Measurements from ENCODE around the gene TTC39A.

TTC39A gene

DNA sequence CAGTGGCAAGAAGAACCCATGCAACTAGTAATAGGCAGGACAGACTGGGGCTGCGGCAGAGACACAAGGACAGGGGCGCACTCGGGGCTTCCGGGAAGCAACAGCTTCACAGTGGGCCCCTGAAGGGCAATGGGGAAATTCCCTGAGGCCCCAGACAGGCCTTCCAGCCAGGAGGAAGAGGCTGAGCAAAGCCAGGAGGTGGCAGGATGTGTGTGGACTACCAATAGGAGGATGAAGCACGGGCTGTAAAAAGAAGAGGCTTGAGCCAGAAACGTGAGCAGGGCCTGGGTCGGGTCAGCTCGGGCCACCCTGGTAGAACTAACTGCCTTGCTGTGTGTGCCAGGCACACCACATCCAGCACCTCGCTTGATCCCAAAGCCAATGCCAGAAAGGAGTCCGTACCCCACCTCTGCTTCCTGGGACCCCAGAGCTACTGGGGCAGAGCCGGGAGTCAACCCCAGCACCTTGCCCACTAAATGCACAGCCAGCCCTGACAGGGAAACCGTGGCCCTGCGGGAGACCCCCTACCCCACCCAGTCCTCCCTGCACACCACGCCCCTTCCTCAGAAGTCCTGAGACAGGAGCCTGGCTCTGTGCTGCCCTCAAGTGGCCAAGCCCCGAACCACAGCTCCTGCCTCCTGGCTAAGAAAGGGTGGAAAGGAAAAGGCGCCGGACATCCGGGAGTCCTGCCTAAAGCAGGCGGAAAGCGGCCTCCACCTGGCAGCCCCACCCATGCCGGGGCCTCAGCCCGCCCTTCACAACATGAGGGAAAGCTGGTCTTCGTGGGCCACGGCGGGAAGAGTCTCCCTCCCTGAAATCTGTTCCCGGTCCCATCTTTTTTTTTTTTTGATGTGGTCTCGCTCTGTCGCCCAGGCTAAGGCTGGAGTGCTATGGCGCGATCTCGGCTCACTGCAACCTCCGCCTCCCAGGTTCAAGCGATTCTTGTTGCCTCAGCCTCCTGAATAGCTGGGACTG, 33.7 kb downstream of the TTC39A start:
- no peak for DNase-seq

- no peak for DNase-seq
Measured at GRCh38 chr1:51295926-51296325, 34.4 kb downstream of the TTC39A start.

DNA sequence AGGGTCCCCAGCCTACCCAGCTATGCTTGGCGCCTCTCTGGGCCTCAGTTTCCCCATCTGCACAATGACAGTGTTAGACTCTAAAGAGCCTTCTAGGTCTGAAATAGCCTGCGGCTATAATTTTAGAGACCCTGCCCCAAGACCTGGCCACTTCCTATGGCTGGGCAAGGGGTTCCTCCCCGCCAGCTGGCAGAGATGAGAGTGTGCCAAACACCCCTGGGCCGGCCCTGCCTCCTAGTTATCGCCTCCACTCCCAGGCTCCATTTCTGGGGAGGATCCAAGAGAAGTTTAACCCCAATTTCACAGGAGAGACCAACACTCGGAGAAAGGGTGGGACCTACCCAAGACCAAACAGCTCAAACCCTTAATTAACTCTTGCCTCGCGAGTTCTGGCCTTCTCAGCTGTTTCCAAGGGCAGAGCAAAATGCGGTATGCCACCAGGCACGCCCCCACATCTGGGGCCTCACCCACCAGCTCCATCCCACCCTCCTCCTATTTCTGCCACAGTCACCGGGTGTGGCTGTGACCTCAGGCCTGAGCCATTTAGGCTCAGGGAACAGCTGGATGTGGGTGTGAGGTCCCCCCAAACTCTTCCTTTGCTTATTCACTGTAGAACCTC, 35.7 kb downstream of the TTC39A start:
- no peak for DNase-seq

DNA sequence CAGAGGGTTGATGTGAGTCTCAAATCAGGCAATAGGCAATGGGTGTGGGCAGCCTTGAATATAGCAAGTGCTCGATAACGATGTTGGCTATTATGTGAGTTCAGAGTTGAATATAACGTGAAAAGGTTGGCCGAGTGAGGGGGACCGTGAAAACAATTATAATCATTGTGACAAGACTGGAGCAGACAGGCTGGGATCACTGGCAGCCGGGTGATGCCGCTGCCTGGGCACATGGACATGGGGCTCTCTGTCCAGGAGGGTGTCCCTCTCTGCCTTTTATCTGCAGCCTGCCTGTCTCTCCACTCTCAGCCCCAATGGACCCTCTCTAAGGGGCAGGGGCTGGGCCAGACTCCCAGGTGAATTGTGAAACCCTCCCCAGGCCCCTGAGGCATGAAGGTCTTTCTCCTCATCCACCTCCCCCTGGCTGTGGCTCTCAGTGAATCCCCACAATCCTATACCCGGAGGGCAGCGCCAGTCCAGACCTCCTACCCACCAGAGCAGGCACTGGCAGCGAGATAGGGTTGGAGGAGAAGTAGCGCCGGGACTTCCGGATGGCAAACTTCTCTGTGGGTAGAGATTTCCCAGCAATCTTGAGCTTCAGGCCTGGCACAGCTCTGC, 36.4 kb downstream of the TTC39A start:
- no peak for DNase-seq

DNA sequence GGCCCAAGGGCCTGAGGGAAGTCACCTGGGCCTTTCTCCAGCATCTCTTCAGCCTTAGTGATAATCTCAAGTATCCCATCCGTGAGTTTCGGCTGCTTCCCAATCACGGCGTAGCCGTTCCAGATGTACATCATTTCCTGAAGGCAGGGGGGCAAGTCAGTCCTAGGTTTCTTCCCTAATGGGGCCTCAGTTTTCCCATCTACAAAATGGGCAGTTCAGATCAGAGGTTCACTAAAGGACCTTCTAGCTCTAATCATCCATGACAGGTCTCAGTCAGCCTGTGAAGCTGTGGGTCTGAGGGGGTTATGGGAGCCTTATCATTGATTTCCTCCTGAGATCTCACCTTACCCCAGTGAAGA, 39.9 kb downstream of the TTC39A start:
- DNase-seq, result no peak

DNA sequence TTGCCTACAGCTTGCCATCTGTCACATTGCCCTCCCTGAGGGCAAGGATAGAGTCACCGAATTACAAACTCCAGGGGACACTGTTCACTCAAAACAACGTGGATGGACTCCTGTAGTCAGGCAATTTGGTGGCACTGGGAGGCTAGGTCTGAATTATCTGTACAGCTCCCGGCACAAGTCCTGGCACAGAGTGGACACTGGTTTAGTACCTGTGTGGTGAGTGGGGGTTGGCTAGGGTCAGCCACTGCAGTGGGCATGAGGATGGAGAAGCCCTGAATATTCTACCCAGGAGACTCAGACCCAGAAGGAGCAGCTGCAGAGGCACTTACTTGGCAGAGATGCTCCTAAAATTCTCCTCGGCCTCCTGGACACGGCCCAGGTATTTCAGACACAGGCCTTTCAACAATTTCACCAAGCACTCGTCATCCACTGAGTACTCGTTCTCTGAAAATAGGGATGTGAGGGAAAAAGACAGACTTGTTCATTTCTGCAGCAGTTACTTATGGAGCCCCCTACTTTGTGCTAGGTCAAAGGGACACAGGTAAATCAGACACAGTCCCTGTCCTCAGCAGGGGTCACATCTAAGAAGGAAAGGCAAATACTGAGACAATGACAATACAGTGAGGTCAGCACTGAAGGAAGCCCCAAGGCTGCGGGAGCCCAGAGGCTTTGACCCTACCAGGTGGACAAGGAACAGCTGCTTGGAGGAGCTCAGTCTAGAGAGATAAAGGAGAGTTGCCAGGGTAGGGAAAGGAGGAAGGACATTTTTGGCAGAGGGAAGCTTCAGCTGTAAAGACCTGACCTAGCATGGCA, 40.5 kb downstream of the TTC39A start:
- DNase-seq, result no peak

DNA sequence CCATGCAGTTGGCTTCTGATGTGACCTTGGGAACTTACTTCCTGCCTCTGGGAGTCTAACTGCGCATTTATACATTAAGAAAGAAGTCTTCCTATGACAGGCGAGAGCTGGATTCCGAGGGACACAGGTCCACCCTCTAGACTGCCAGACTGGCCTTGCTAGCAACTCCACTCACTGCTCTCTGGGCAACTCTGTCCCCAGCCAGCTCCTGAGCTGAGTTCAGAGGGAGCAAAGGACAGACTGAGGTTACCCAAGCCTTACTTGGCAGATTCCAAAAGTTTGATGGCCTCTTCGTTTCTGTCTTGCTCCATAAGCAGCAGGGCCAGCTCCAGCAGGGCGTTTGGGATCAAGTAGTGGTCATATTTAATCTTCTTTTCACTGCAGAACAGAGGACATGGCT, 41.8 kb downstream of the TTC39A start:
- DNase-seq, result no peak

- no peak for DNase-seq
Measured at GRCh38 chr1:51287966-51288365, 42.4 kb downstream of the TTC39A start.

GRCh38 chr1:51285055-51285454, 45.3 kb downstream of the TTC39A start:
- DNase-seq, result no peak

DNA sequence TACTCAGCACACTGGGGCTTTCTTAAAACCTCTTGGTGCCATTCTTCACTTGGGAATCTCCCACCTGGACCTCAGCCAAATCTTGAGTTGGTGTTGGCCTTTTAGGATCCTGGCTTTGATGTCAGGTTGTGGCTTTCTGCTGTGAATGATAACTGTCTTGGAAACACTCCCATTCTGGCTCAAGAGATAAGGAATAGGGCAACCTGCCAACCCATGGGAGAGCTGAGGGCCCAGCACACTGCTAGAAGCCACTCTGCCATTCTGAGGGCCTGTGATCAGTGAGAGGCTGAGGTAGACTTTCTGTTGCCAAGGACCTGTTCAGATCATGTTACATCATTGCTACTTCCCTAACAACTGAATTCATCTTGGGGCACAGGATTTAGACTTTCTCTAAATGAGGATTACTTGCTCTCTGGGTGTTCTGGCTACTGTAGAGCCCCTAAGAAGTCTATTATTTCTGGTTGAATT, 45.8 kb downstream of the TTC39A start:
- no peak for DNase-seq

- no peak for DNase-seq
Measured at GRCh38 chr1:51283979-51284378, 46.4 kb downstream of the TTC39A start.

GRCh38 chr1:51282605-51283004, 47.8 kb downstream of the TTC39A start:
- DNase-seq, result no peak

DNA sequence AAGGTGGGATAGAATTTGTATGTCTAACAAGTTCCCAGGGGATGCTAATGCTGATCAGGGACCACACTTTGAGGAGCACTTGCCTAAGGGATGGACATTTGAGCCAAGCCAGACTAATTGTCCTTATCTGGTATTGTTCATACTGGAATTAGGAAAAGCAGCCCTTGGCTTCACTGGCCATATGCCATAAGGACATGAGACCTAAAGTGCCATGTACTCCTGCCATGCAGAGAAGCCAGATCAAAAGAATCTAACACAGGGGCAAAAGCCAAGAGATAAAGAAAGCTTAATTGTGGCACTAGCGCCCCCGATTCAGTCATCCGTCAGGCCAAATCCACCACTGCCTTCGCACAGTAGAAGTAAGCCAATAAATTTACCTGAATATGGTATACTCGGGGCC, 48.6 kb downstream of the TTC39A start:
- DNase-seq, result no peak

GRCh38 chr1:51280321-51280978, 49.9 kb downstream of the TTC39A start:
- DNase-seq, result no peak

DNA sequence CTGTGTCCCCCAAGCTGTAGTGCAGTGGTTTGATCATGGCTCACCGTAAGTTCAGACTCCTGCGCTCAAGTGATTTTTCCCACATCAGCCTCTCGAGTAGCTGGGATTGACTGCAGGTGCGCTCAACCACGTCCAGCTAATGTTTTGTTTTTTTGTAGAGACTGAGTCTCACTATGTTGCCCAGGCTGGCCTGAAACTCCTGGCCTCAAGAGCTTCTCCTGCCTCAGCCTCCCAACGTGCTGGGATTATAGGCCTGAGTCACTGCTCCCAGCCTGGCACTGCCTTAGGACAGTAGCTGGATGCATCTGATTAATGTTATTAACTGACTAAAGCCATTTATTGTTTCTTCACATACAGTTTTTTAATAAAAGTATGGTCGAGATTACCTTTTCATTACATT, 54.1 kb downstream of the TTC39A start:
- no peak for DNase-seq

GRCh38 chr1:51274676-51275075, 55.7 kb downstream of the TTC39A start:
- no peak for DNase-seq

DNA sequence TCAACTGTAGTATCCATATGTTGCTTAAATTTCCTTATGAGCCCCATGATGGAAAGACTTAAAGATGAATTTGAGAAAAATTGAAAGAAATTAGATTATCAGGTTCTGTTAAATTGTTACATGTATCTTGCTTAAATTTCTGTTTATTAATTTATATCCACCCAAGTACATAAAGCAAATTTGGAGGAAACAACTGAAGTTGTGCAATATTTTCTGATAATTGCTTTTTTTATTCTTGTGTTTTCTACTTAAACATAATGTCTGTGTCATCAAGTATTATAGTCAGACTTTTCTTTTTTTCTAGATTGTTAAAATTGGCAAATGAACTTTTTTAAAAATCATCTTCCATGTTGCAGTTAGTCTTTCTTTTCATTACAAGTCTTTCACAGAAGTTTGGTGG, 57.4 kb downstream of the TTC39A start:
- DNase-seq, result no peak

DNA sequence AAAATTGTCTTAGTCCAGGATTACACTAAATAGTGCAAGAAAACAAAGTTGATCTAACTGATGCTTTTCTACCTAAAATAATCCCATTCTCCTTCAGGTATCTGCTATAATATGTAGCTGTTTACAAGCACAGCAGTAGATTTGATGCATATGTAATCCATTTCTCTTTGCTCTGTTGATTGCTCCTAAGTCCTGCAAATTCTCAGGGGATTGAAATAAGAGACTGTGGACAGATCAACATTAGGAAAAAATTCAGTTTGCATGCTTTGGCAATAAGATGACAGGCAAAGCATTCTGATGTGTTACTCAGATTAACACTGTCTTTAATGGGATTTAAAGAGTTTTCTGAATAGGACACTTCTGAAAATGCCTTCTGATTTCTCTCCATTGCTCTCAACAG, 59.6 kb downstream of the TTC39A start:
- DNase-seq, result no peak

- no peak for DNase-seq
Measured at GRCh38 chr1:51268634-51269033, 61.7 kb downstream of the TTC39A start.

DNA sequence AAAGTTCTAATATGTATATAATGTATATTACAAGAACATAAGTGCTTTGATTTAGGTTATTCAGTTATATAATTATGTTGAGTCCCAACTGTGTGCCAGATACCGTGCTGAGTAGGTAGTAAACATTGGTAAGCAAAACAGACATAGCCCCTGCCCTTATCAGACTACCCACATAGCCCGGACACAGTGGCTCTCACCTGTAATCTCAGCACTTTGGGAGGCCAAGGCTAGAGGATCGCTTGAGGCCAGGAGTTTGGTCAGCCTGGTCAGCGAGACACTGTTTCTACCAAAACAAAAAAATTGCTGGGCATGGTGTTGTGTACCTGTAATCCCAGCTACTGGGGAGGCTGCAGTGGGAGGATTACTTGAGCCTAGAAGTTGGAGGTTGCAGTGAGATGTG, 63.6 kb downstream of the TTC39A start:
- no peak for DNase-seq

- DNase-seq, result no peak
Measured at GRCh38 chr1:51266181-51266580, 64.2 kb downstream of the TTC39A start.

GRCh38 chr1:51265618-51266017, 64.7 kb downstream of the TTC39A start:
- DNase-seq, result no peak

DNA sequence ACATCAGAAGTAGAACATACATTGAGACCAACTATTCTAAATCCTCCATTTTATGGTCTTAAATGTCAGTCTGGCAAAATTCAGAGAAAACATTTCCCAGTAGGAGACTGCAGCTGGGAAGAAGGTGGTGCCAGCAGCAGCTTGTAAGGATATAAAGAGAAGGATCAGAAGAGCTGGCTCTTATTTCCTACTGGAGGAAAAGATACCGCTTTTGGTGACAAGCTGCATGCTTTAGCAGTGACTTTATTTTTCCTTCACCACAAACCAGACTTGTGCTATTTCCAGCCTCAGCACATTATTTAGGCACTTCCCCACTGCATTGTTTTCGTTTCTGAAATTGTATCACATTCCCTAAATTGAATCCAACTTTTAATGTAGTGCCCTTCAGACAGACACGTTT, 65.9 kb downstream of the TTC39A start:
- no peak for DNase-seq
